Calu3 (cell line): ENCODE data around the gene SLC12A4. TPM values are rescaled to one million over a fixed set of nuclear protein-coding genes. Genes with fewer than 3 reads are reported as not detected.

Experiments
- BruUV-seq: library from RNA; stranded (reverse); fragments of 400-500 nt; replicated peaks from 2 replicates; lab custom pipeline; 2021; lab: Mats Ljungman, UMichigan
- CTCF ChIA-PET: fragments of 300-600 bp; sonication (Branson Sonifier 250); formaldehyde crosslinking; loops from one replicate; lab custom pipeline; 2022; ENCODE audit warnings: antibody characterized with exemption; lab: Charles Lee
- DNase-seq: peaks from one replicate; pipeline ENCODE4 v3.0.0; 2022
- H3K27ac Mint-ChIP-seq: one replicate; pipeline ENCODE4 v1.8.0; 2022; ENCODE audit warnings: mixed read lengths; ENCODE audit not compliant: unreplicated experiment
- H3K27me3 Mint-ChIP-seq: one replicate; pipeline ENCODE4 v1.8.0; 2022; ENCODE audit warnings: mixed read lengths; ENCODE audit not compliant: unreplicated experiment
- H3K36me3 Mint-ChIP-seq: one replicate; pipeline ENCODE4 v1.8.0; 2022; ENCODE audit warnings: mild to moderate bottlenecking, moderate library complexity, mixed read lengths; ENCODE audit not compliant: insufficient read depth, unreplicated experiment
- H3K4me1 Mint-ChIP-seq: one replicate; pipeline ENCODE4 v1.8.0; 2022; ENCODE audit warnings: mild to moderate bottlenecking, low read depth, mixed read lengths; ENCODE audit not compliant: unreplicated experiment
- H3K4me3 Mint-ChIP-seq: one replicate; pipeline ENCODE4 v1.8.0; 2022; ENCODE audit warnings: mild to moderate bottlenecking, low read depth, moderate library complexity, mixed read lengths; ENCODE audit not compliant: unreplicated experiment
- H3K9me3 Mint-ChIP-seq: one replicate; pipeline ENCODE4 v1.8.0; 2022; ENCODE audit warnings: low read depth, mixed read lengths; ENCODE audit not compliant: unreplicated experiment
- intact Hi-C: fragments of 100-400 bp; cut with micrococcal nuclease; formaldehyde crosslinking; loops from one replicate; pipeline ENCODE4 v1.10.0; 2022; ENCODE audit not compliant: unreplicated experiment
- total RNA-seq: library from RNA; stranded (reverse); gene quantifications from 2 replicates; pipeline ENCODE4 v1.2.3, GENCODE V29; 2022
- TF ChIP-seq, protein P1 (sequence below): fragments of 200-600 bp; IDR thresholded peaks from one replicate; pipeline ENCODE4 v1.8.0; 2022; ENCODE audit warnings: antibody characterized with exemption; ENCODE audit not compliant: unreplicated experiment

SLC12A4 gene
- total RNA-seq, 1 experiment from 2014 or later: 38.0 TPM

- Mint-ChIP-seq H3K27ac (no peak overlapping the region), H3K4me1 (peaks cover 23% of the 10 kb centered on the region), H3K27me3 (no peaks in the 10 kb centered on the region), H3K9me3 (no peaks in the 10 kb centered on the region), H3K4me3 (no peak overlapping the region), H3K36me3 (peaks cover 42% of the 10 kb centered on the region)
- no TSS peak for BruUV-seq
- TF ChIP-seq, protein P1, sequence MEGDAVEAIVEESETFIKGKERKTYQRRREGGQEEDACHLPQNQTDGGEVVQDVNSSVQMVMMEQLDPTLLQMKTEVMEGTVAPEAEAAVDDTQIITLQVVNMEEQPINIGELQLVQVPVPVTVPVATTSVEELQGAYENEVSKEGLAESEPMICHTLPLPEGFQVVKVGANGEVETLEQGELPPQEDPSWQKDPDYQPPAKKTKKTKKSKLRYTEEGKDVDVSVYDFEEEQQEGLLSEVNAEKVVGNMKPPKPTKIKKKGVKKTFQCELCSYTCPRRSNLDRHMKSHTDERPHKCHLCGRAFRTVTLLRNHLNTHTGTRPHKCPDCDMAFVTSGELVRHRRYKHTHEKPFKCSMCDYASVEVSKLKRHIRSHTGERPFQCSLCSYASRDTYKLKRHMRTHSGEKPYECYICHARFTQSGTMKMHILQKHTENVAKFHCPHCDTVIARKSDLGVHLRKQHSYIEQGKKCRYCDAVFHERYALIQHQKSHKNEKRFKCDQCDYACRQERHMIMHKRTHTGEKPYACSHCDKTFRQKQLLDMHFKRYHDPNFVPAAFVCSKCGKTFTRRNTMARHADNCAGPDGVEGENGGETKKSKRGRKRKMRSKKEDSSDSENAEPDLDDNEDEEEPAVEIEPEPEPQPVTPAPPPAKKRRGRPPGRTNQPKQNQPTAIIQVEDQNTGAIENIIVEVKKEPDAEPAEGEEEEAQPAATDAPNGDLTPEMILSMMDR: no peak
- CTCF ChIA-PET: no interaction called here
- intact Hi-C loops: no loop called here
- no peak for DNase-seq
Measured at GRCh38 chr16:67965668-67966548, 2.5 kb downstream of the SLC12A4 start.

GRCh38 chr16:67964477-67965131 lies 3.8 kb downstream of the SLC12A4 start:
- no peaks in the 10 kb centered on the region for H3K27me3 Mint-ChIP-seq
- no peaks in the 10 kb centered on the region for H3K9me3 Mint-ChIP-seq
- no TSS peak for BruUV-seq
- TF ChIP-seq, protein P1: no peak
- peaks cover 38% of the 10 kb centered on the region for H3K36me3 Mint-ChIP-seq
- H3K4me3 Mint-ChIP-seq: no peak overlapping the region
- H3K4me1 Mint-ChIP-seq: peaks cover 19% of the 10 kb centered on the region
- DNase-seq: no peak
- H3K27ac Mint-ChIP-seq: no peak overlapping the region
- intact Hi-C loops: no loop called here
- CTCF ChIA-PET: no interaction called here

- peaks cover 11% of the 10 kb centered on the region for H3K4me1 Mint-ChIP-seq
- H3K36me3 Mint-ChIP-seq: peaks cover 30% of the 10 kb centered on the region
- no TSS peak for BruUV-seq
- TF ChIP-seq, protein P1: no peak
- H3K27ac Mint-ChIP-seq: no peak overlapping the region
- no peaks in the 10 kb centered on the region for H3K9me3 Mint-ChIP-seq
- intact Hi-C loops: no loop called here
- no peaks in the 10 kb centered on the region for H3K27me3 Mint-ChIP-seq
- CTCF ChIA-PET: no interaction called here
- no peak for DNase-seq
- H3K4me3 Mint-ChIP-seq: no peak overlapping the region
Measured at GRCh38 chr16:67963662-67964321, 4.6 kb downstream of the SLC12A4 start.

- Mint-ChIP-seq H3K4me1 (peaks cover 10% of the 10 kb centered on the region), H3K27ac (no peak overlapping the region), H3K4me3 (no peak overlapping the region), H3K27me3 (no peaks in the 10 kb centered on the region), H3K9me3 (no peaks in the 10 kb centered on the region), H3K36me3 (peaks cover 24% of the 10 kb centered on the region)
- no peak for DNase-seq
- TF ChIP-seq, protein P1: no peak
- CTCF ChIA-PET: no interaction called here
- intact Hi-C loops: no loop called here
- BruUV-seq: no TSS peak
Measured at GRCh38 chr16:67963292-67963661, 5.2 kb downstream of the SLC12A4 start.
